A673 (cell line): Measurements from ENCODE around the gene CEMIP. TPM values are rescaled to one million over a fixed set of nuclear protein-coding genes. Genes with fewer than 3 reads are reported as not detected.

ENCODE experiments used
- BruUV-seq: library from RNA; stranded (reverse); fragments of 400-500 nt; replicated peaks from 2 replicates; lab custom pipeline; 2021; lab: Mats Ljungman, UMichigan
- CTCF ChIA-PET: fragments of 300-600 bp; sonication (Branson Sonifier 250); formaldehyde crosslinking; loops from one replicate; lab custom pipeline; 2022; ENCODE audit warnings: antibody characterized with exemption; lab: Charles Lee
- POLR2A ChIA-PET: fragments of 300-600 bp; sonication (Branson Sonifier 250); formaldehyde crosslinking; loops from one replicate; lab custom pipeline; 2022; ENCODE audit warnings: antibody characterized with exemption; ENCODE audit not compliant: low non-redundant PET; lab: Charles Lee
- DNase-seq: peaks from one replicate; pipeline ENCODE4 v3.0.0-alpha.2; 2015; ENCODE audit warnings: low spot score
- H3K27ac ChIP-seq: fragments of 200-600 bp; sonication (generic); 2 replicates; pipeline ENCODE4 v1.5.1; 2016; ENCODE audit warnings: mixed run types, low read depth, mild to moderate bottlenecking, mixed read lengths, antibody characterized with exemption, low read length; ENCODE audit not compliant: poor library complexity, severe bottlenecking
- H3K27me3 ChIP-seq: fragments of 200-600 bp; sonication (generic); replicated peaks from 2 replicates; pipeline ENCODE4 v1.6.1; 2017; ENCODE audit warnings: mixed run types, low read depth, mild to moderate bottlenecking, mixed read lengths, antibody characterized with exemption, low read length; ENCODE audit not compliant: insufficient read depth, poor library complexity
- H3K36me3 ChIP-seq: fragments of 200-600 bp; sonication (generic); 2 replicates; pipeline ENCODE4 v1.6.1; 2016; ENCODE audit warnings: mixed run types, mild to moderate bottlenecking, mixed read lengths, antibody characterized with exemption, low read length; ENCODE audit not compliant: insufficient read depth, poor library complexity, severe bottlenecking
- H3K4me1 ChIP-seq: fragments of 200-600 bp; sonication (generic); 2 replicates; pipeline ENCODE4 v1.6.1; 2017; ENCODE audit warnings: mixed run types, mild to moderate bottlenecking, mixed read lengths, antibody characterized with exemption, low read length; ENCODE audit not compliant: insufficient read depth, poor library complexity, severe bottlenecking
- H3K4me3 ChIP-seq: fragments of 200-600 bp; sonication (generic); 2 replicates; pipeline ENCODE4 v1.5.1; 2016; ENCODE audit warnings: low read depth, mixed run types, mild to moderate bottlenecking, mixed read lengths, low read length; ENCODE audit not compliant: poor library complexity, severe bottlenecking
- H3K9me3 ChIP-seq: fragments of 200-600 bp; sonication (generic); 2 replicates; pipeline ENCODE4 v1.6.1; 2016; ENCODE audit warnings: mixed run types, low read depth, mild to moderate bottlenecking, mixed read lengths, antibody characterized with exemption, low read length; ENCODE audit not compliant: poor library complexity, severe bottlenecking
- CTCF ChIP-seq: fragments of 300-800, 200-600 bp; sonication (generic); conservative IDR thresholded peaks from 2 replicates; pipeline ENCODE4 v1.5.1; 2017; ENCODE audit warnings: low read depth, mild to moderate bottlenecking, antibody characterized with exemption, low read length, moderate library complexity, mixed read lengths
- EZH2 ChIP-seq: fragments of 200-600 bp; sonication (generic); IDR thresholded peaks from 2 replicates; pipeline ENCODE4 v1.6.1; 2017; ENCODE audit warnings: borderline replicate concordance, low read depth, mild to moderate bottlenecking, mixed read lengths, antibody characterized with exemption, low read length; ENCODE audit not compliant: poor library complexity, severe bottlenecking
- intact Hi-C: fragments of 100-400 bp; cut with micrococcal nuclease; formaldehyde crosslinking; loops from one replicate; pipeline ENCODE4 v1.10.0; 2022; ENCODE audit not compliant: unreplicated experiment
- total RNA-seq: library from RNA; stranded (reverse); gene quantifications from 2 replicates; pipeline ENCODE4 v1.2.3, GENCODE V29; 2021

Gene CEMIP
- total RNA-seq, 1 experiment from 2014 or later = not detected

GRCh38 chr15:80984856-80985255, 205.7 kb downstream of the CEMIP start:
- intact Hi-C loops = no loop called here
- ChIA-PET POLR2A (no interaction called here), CTCF (interaction anchor here (0.6 kb wide), 1 partner anchor 714 kb away, joined by 6 read pairs; no protein-coding TSS in a partner anchor)
- Histone ChIP-seq H3K4me1 (peaks cover 9% of the 10 kb centered on the region), H3K27me3 (no peaks in the 10 kb centered on the region), H3K4me3 (no peak overlapping the region), H3K36me3 (peaks cover 16% of the 10 kb centered on the region), H3K9me3 (no peaks in the 10 kb centered on the region), H3K27ac (no peak overlapping the region)
- DNase-seq = no peak
- BruUV-seq = no TSS peak
- TF ChIP-seq EZH2 = no peak
- TF ChIP-seq CTCF = no peak

- Histone ChIP-seq H3K4me3 (no peak overlapping the region), H3K4me1 (peaks cover 12% of the 10 kb centered on the region), H3K36me3 (peaks cover 8% of the 10 kb centered on the region), H3K9me3 (no peaks in the 10 kb centered on the region), H3K27me3 (no peaks in the 10 kb centered on the region), H3K27ac (no peak overlapping the region)
- intact Hi-C loops = no loop called here
- BruUV-seq = no TSS peak
- POLR2A ChIA-PET = no interaction called here
- CTCF ChIA-PET = interaction anchor here (1.0 kb wide), 1 partner anchor 16 kb away, joined by 3 read pairs; no protein-coding TSS in a partner anchor
- TF ChIP-seq EZH2 (no peak), CTCF (no peak)
- no peak for DNase-seq
Observed at GRCh38 chr15:80985981-80986380, 206.8 kb downstream of the CEMIP start.

GRCh38 chr15:80986487-80986886, 207.3 kb downstream of the CEMIP start:
- intact Hi-C loops = no loop called here
- CTCF ChIA-PET = interaction anchor here (1.0 kb wide), 1 partner anchor 16 kb away, joined by 3 read pairs; no protein-coding TSS in a partner anchor
- no peaks in the 10 kb centered on the region for H3K27me3 ChIP-seq
- no peaks in the 10 kb centered on the region for H3K9me3 ChIP-seq
- no peak overlapping the region for H3K4me3 ChIP-seq
- BruUV-seq = no TSS peak
- H3K27ac ChIP-seq = no peak overlapping the region
- POLR2A ChIA-PET = no interaction called here
- TF ChIP-seq EZH2 (no peak), CTCF (no peak)
- H3K36me3 ChIP-seq = peaks cover 8% of the 10 kb centered on the region
- no peak for DNase-seq
- peaks cover 12% of the 10 kb centered on the region for H3K4me1 ChIP-seq
